HepG2 (cell line): Measurements from ENCODE around the gene ARSB.

Experiments
- BORCS8-MEF2B ChIP-seq: sonication (generic); formaldehyde crosslinking; IDR thresholded peaks from 2 replicates; pipeline ENCODE4 v1.8.0; 2022; ENCODE audit warnings: mild to moderate bottlenecking, missing genetic modification reagents
- CBFB ChIP-seq: sonication (generic); formaldehyde crosslinking; IDR thresholded peaks from 2 replicates; pipeline ENCODE4 v1.4.0; 2020; ENCODE audit warnings: missing genetic modification reagents
- PHF21A ChIP-seq: sonication (generic); formaldehyde crosslinking; IDR thresholded peaks from 2 replicates; pipeline ENCODE4 v1.5.0; 2020; ENCODE audit warnings: mild to moderate bottlenecking, missing genetic modification reagents
- POLR2AphosphoS5 ChIP-seq: IDR thresholded peaks from 2 replicates; pipeline ENCODE4 v1.6.1; 2012; ENCODE audit warnings: low read depth, low read length
- PRDM4 ChIP-seq: sonication (generic); formaldehyde crosslinking; IDR thresholded peaks from 2 replicates; pipeline ENCODE4 v1.9.0; 2021; ENCODE audit warnings: missing genetic modification reagents, borderline replicate concordance
- REST ChIP-seq, 2 experiments: IDR thresholded peaks; 2 replicates each; pipeline ENCODE4 v1.6.1; 2011 to 2012; ENCODE audit warnings: low read length in 2 of 2, borderline replicate concordance in 1 of 2, low read depth in 1 of 2, mild to moderate bottlenecking in 1 of 2, moderate library complexity in 1 of 2
- TARDBP ChIP-seq: sonication (generic); formaldehyde crosslinking; IDR thresholded peaks from 2 replicates; pipeline ENCODE4 v1.8.0; 2022; ENCODE audit warnings: mild to moderate bottlenecking, missing genetic modification reagents
- ZBTB43 ChIP-seq: sonication (generic); formaldehyde crosslinking; conservative IDR thresholded peaks from 2 replicates; pipeline ENCODE4 v1.4.0; 2020; ENCODE audit warnings: missing genetic modification reagents
- ZFX ChIP-seq: sonication (generic); formaldehyde crosslinking; IDR thresholded peaks from 2 replicates; pipeline ENCODE4 v1.4.0; 2020; ENCODE audit warnings: mild to moderate bottlenecking, low read depth, missing genetic modification reagents, moderate library complexity
- ZNF20 ChIP-seq: sonication (generic); formaldehyde crosslinking; IDR thresholded peaks from 2 replicates; pipeline ENCODE4 v1.4.0; 2020; ENCODE audit warnings: mild to moderate bottlenecking, moderate library complexity, missing genetic modification reagents
- ZNF605 ChIP-seq: sonication (generic); formaldehyde crosslinking; IDR thresholded peaks from 2 replicates; pipeline ENCODE4 v1.8.0; 2022; ENCODE audit warnings: mild to moderate bottlenecking, missing genetic modification reagents
- ZNF747 ChIP-seq: sonication (generic); formaldehyde crosslinking; IDR thresholded peaks from 2 replicates; pipeline ENCODE4 v1.8.1; 2023; ENCODE audit warnings: missing genetic modification reagents, mild to moderate bottlenecking, borderline replicate concordance

DNA sequence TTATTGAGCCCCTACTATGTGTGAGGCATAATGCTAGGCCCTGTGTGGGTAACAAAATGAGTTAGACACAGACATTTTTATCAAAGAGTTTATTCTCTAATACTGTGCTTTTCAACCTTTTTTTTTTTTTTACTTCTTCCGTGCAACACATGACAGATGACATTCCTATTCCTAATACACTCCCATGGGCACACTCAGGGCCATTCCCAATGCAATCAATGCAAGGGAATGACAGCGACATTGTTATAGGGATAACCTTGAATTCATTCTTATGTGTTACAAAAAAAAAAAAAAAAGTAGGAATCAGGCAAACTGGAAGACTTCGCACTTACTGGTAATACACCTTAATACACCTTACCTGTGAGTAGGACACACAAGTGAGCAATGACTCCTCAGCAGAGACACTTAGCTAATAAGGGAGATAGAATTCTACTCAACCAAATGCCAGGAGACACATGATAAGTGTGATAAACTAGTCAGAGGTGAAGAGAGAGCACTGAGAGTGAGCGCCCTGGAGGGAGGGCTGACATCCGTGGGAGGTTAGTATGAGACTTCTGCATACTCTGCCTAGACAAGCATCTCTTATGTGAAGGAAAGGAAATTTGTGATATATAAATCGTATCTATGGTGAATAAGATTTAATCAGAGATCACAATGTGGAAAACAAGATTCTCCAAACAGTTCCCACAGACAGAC is 21.0 kb upstream of the ARSB start:
- TF ChIP-seq PHF21A (CRISPR knock-in tag), result no peak
- no peak for TF ChIP-seq ZNF605 (CRISPR knock-in tag)
- TF ChIP-seq TARDBP (CRISPR knock-in tag), result no peak
- no peak for TF ChIP-seq REST (IDR thresholded peaks at IDR 0.05; ENCODE audit: borderline replicate concordance in 1 of 2, low read depth in 1 of 2, low read length in 2 of 2)
- no peak for TF ChIP-seq CBFB (CRISPR knock-in tag)
- TF ChIP-seq ZFX, result no peak
- no peak for TF ChIP-seq ZBTB43
- TF ChIP-seq ZNF747 (CRISPR knock-in tag), result no peak
- no peak for TF ChIP-seq POLR2AphosphoS5
- no peak for TF ChIP-seq ZNF20
- TF ChIP-seq BORCS8-MEF2B (CRISPR knock-in tag), result no peak
- no peak for TF ChIP-seq PRDM4 (CRISPR knock-in tag)
